Erythroblast (primary cell): ENCODE results near the gene HDAC4.

ENCODE experiments used
- GATA1 ChIP-seq: IDR thresholded peaks from 2 replicates; pipeline ENCODE4 v1.6.1; 2011; ENCODE audit warnings: low read depth, mild to moderate bottlenecking, control low read depth, low read length, moderate library complexity
- POLR2A ChIP-seq: IDR thresholded peaks from 2 replicates; pipeline ENCODE4 v1.6.1; 2011; ENCODE audit warnings: mild to moderate bottlenecking, low read length

GRCh38 chr2:239043326-239043725 is 357.5 kb downstream of the HDAC4 start:
- TF ChIP-seq POLR2A: no peak
- no peak for TF ChIP-seq GATA1
